ENCODE results near the gene BCAS4. TPM values are rescaled to one million over a fixed set of nuclear protein-coding genes. Genes with fewer than 3 reads are reported as not detected.

BCAS4 gene
- total and polyA plus RNA-seq, 2 experiments from 2014 or later, result 22.2 to 24.8 TPM

DNA sequence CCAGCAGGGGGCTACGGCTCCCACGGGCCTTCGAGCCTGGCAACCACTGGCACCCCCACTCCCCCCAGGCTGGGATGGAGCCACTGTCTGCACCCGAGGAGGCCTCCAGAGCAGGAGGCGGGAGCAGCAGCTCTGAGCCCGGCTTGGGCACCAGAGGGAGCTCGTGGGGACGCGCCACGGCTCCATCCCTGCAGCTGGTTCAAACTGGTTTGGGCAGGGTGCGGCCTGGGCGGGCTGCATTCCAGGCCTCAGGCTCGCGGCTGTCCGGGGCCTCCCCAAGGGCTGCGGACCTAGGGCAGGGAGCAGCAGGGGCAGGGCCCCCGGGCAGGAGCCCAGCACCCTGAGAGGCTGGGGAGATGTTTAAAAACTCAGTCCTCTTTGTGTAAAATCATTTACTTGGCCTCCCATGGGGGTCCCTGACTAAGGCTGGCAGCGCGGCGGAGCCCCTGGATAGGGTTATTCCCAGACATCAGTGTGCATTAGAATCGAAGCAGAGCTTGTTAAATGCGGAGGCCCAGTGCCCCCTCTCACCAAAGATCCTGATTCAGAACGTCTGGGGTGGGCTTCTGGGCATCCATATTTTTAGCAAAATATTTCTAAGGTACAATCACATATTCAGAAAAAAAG is 4.1 kb upstream of the BCAS4 start:
- Mint-ChIP-seq H3K4me1 (peaks cover 19% of the 10 kb centered on the region), H3K27ac (no peak overlapping the region), H3K4me3 (no peak overlapping the region), H3K9me3 (no peaks in the 10 kb centered on the region; the same call in 2 of the 3 replicates), H3K27me3 (ENCODE audit: insufficient read depth, low read depth, poor library complexity) (peaks cover 10% of the 10 kb centered on the region), H3K36me3 (ENCODE audit: low read depth) (no peaks in the 10 kb centered on the region)
- Histone ChIP-seq H3K9me2 (ENCODE audit: insufficient read depth) (no peaks in the 10 kb centered on the region), H3K4me2 (peak overlapping the region; percentile 71), H3K27me3 (ENCODE audit: insufficient read depth) (0 out of 2 replicates have a peak, but pooled peaks cover under 1% of the 10 kb centered on the region), H4K20me1 (replicated peaks; ENCODE audit: insufficient read depth) (no peaks in the 10 kb centered on the region), H3K27ac (ENCODE audit: low read depth) (peak overlapping the region; percentile 91), H3K79me2 (replicated peaks; ENCODE audit: insufficient read depth) (no peaks in the 10 kb centered on the region), H3F3A (replicated peaks; ENCODE audit: low read depth) (peaks cover 11% of the 10 kb centered on the region; the same call in 1 of the 2 replicates), H2AFZ (peak overlapping the region; percentile 97), H3K4me1 (ENCODE audit: insufficient read depth) (peaks cover 16% of the 10 kb centered on the region), H3K36me3 (ENCODE audit: insufficient read depth) (no peaks in the 10 kb centered on the region), H3K4me3 (no peak overlapping the region)
- peak; percentile 96 for DNase-seq (ENCODE audit: low spot score)
- TF ChIP-seq EZH2 (IDR thresholded peaks at IDR 0.05; ENCODE audit: low read depth, unreplicated experiment) (no peak), EZH2phosphoT487 (IDR thresholded peaks at IDR 0.05; ENCODE audit: unreplicated experiment) (no peak), POLR2AphosphoS5 (IDR thresholded peaks at IDR 0.05; ENCODE audit: low read depth) (peak; percentile 63), CREB1 (CRISPR knock-in tag; IDR thresholded peaks at IDR 0.05; ENCODE audit: low read depth) (no peak), JUNB (IDR thresholded peaks at IDR 0.05; ENCODE audit: unreplicated experiment) (no peak), STAT1 (IDR thresholded peaks at IDR 0.05; ENCODE audit: unreplicated experiment) (no peak)
- TF ChIP-seq, protein P1, sequence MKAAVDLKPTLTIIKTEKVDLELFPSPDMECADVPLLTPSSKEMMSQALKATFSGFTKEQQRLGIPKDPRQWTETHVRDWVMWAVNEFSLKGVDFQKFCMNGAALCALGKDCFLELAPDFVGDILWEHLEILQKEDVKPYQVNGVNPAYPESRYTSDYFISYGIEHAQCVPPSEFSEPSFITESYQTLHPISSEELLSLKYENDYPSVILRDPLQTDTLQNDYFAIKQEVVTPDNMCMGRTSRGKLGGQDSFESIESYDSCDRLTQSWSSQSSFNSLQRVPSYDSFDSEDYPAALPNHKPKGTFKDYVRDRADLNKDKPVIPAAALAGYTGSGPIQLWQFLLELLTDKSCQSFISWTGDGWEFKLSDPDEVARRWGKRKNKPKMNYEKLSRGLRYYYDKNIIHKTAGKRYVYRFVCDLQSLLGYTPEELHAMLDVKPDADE (IDR thresholded peaks at IDR 0.05), result no peak
- TF ChIP-seq, protein P2, sequence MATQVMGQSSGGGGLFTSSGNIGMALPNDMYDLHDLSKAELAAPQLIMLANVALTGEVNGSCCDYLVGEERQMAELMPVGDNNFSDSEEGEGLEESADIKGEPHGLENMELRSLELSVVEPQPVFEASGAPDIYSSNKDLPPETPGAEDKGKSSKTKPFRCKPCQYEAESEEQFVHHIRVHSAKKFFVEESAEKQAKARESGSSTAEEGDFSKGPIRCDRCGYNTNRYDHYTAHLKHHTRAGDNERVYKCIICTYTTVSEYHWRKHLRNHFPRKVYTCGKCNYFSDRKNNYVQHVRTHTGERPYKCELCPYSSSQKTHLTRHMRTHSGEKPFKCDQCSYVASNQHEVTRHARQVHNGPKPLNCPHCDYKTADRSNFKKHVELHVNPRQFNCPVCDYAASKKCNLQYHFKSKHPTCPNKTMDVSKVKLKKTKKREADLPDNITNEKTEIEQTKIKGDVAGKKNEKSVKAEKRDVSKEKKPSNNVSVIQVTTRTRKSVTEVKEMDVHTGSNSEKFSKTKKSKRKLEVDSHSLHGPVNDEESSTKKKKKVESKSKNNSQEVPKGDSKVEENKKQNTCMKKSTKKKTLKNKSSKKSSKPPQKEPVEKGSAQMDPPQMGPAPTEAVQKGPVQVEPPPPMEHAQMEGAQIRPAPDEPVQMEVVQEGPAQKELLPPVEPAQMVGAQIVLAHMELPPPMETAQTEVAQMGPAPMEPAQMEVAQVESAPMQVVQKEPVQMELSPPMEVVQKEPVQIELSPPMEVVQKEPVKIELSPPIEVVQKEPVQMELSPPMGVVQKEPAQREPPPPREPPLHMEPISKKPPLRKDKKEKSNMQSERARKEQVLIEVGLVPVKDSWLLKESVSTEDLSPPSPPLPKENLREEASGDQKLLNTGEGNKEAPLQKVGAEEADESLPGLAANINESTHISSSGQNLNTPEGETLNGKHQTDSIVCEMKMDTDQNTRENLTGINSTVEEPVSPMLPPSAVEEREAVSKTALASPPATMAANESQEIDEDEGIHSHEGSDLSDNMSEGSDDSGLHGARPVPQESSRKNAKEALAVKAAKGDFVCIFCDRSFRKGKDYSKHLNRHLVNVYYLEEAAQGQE (IDR thresholded peaks at IDR 0.05; ENCODE audit: unreplicated experiment), result no peak
- TF ChIP-seq, protein P3, sequence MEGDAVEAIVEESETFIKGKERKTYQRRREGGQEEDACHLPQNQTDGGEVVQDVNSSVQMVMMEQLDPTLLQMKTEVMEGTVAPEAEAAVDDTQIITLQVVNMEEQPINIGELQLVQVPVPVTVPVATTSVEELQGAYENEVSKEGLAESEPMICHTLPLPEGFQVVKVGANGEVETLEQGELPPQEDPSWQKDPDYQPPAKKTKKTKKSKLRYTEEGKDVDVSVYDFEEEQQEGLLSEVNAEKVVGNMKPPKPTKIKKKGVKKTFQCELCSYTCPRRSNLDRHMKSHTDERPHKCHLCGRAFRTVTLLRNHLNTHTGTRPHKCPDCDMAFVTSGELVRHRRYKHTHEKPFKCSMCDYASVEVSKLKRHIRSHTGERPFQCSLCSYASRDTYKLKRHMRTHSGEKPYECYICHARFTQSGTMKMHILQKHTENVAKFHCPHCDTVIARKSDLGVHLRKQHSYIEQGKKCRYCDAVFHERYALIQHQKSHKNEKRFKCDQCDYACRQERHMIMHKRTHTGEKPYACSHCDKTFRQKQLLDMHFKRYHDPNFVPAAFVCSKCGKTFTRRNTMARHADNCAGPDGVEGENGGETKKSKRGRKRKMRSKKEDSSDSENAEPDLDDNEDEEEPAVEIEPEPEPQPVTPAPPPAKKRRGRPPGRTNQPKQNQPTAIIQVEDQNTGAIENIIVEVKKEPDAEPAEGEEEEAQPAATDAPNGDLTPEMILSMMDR (conservative IDR thresholded peaks at IDR 0.05; ENCODE audit: low read depth in 2 of 2), result peak; percentile 60 to 81
- TF ChIP-seq, protein P4, sequence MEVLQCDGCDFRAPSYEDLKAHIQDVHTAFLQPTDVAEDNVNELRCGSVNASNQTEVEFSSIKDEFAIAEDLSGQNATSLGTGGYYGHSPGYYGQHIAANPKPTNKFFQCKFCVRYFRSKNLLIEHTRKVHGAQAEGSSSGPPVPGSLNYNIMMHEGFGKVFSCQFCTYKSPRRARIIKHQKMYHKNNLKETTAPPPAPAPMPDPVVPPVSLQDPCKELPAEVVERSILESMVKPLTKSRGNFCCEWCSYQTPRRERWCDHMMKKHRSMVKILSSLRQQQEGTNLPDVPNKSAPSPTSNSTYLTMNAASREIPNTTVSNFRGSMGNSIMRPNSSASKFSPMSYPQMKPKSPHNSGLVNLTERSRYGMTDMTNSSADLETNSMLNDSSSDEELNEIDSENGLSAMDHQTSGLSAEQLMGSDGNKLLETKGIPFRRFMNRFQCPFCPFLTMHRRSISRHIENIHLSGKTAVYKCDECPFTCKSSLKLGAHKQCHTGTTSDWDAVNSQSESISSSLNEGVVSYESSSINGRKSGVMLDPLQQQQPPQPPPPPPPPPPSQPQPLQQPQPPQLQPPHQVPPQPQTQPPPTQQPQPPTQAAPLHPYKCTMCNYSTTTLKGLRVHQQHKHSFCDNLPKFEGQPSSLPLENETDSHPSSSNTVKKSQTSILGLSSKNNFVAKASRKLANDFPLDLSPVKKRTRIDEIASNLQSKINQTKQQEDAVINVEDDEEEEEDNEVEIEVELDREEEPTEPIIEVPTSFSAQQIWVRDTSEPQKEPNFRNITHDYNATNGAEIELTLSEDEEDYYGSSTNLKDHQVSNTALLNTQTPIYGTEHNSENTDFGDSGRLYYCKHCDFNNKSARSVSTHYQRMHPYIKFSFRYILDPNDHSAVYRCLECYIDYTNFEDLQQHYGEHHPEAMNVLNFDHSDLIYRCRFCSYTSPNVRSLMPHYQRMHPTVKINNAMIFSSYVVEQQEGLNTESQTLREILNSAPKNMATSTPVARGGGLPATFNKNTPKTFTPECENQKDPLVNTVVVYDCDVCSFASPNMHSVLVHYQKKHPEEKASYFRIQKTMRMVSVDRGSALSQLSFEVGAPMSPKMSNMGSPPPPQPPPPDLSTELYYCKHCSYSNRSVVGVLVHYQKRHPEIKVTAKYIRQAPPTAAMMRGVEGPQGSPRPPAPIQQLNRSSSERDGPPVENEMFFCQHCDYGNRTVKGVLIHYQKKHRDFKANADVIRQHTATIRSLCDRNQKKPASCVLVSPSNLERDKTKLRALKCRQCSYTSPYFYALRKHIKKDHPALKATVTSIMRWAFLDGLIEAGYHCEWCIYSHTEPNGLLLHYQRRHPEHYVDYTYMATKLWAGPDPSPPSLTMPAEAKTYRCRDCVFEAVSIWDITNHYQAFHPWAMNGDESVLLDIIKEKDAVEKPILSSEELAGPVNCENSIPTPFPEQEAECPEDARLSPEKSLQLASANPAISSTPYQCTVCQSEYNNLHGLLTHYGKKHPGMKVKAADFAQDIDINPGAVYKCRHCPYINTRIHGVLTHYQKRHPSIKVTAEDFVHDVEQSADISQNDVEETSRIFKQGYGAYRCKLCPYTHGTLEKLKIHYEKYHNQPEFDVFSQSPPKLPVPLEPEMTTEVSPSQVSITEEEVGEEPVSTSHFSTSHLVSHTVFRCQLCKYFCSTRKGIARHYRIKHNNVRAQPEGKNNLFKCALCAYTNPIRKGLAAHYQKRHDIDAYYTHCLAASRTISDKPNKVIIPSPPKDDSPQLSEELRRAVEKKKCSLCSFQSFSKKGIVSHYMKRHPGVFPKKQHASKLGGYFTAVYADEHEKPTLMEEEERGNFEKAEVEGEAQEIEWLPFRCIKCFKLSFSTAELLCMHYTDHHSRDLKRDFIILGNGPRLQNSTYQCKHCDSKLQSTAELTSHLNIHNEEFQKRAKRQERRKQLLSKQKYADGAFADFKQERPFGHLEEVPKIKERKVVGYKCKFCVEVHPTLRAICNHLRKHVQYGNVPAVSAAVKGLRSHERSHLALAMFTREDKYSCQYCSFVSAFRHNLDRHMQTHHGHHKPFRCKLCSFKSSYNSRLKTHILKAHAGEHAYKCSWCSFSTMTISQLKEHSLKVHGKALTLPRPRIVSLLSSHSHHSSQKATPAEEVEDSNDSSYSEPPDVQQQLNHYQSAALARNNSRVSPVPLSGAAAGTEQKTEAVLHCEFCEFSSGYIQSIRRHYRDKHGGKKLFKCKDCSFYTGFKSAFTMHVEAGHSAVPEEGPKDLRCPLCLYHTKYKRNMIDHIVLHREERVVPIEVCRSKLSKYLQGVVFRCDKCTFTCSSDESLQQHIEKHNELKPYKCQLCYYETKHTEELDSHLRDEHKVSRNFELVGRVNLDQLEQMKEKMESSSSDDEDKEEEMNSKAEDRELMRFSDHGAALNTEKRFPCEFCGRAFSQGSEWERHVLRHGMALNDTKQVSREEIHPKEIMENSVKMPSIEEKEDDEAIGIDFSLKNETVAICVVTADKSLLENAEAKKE (CRISPR knock-in tag; IDR thresholded peaks at IDR 0.05), result no peak
- ATAC-seq, result peak; percentile 74

All from GM23338 (cell line).